Breast epithelium (tissue), 4 donors: ENCODE measurements around the gene YWHAH. TPM values are rescaled to one million over a fixed set of nuclear protein-coding genes. Genes with fewer than 3 reads are reported as not detected.

Experiments
- DNase-seq, 2 donors: peaks; one replicate each; pipeline ENCODE4 v3.0.0-alpha.2; 2019; ENCODE audit warnings: low spot score in 2 of 2
- H3K27ac ChIP-seq, 2 donors: fragments of 200-600 bp; sonication (generic) in 1 of 2; one replicate each; pipeline ENCODE4 v1.5.1; 2016 to 2019; ENCODE audit warnings: mild to moderate bottlenecking in 1 of 2
- H3K27me3 ChIP-seq, 2 donors: fragments of 200-600 bp; sonication (generic) in 1 of 2; one replicate each; pipeline versions ENCODE4 v1.5.1 to v1.6.0; 2017 to 2019; ENCODE audit warnings: control low read depth in 1 of 2, mild to moderate bottlenecking in 1 of 2
- H3K36me3 ChIP-seq: fragments of 200-600 bp; one replicate; pipeline ENCODE4 v1.5.1; 2019
- H3K4me1 ChIP-seq, 2 donors: fragments of 200-600 bp; sonication (generic); one replicate each; pipeline ENCODE4 v1.5.1; 2016 to 2019; ENCODE audit warnings: control low read depth in 1 of 2
- H3K4me3 ChIP-seq, 3 donors: fragments of 200-600 bp; sonication (generic); 1 replicate in 2 of 3; 2 replicates in 1 of 3; pipeline ENCODE4 v1.5.1; 2016 to 2019; ENCODE audit warnings: mild to moderate bottlenecking in 3 of 3, moderate library complexity in 2 of 3
- H3K9me3 ChIP-seq, 2 donors: fragments of 200-600 bp; sonication (generic) in 1 of 2; one replicate each; pipeline ENCODE4 v1.5.1; 2016 to 2019; ENCODE audit warnings: control low read depth in 1 of 2
- CTCF ChIP-seq, 3 donors: fragments of 450-650 bp; IDR thresholded peaks; one replicate each; pipeline ENCODE4 v1.5.1; 2016 to 2017; ENCODE audit warnings: antibody characterized with exemption in 3 of 3, mild to moderate bottlenecking in 3 of 3, moderate library complexity in 3 of 3
- POLR2A ChIP-seq: fragments of 450-650 bp; IDR thresholded peaks from one replicate; pipeline ENCODE4 v1.6.1; 2016; ENCODE audit warnings: antibody characterized with exemption, mild to moderate bottlenecking, moderate library complexity
- POLR2AphosphoS5 ChIP-seq, 3 donors: sonication (generic); formaldehyde crosslinking; IDR thresholded peaks; one replicate each; pipeline ENCODE4 v1.6.1; 2017; ENCODE audit warnings: antibody characterized with exemption in 3 of 3
- intact Hi-C: fragments of 100-400 bp; cut with DNase I; formaldehyde crosslinking; loops from one replicate; pipeline ENCODE4 v1.15.1; 2023; ENCODE audit warnings: low total_unique reads
- total RNA-seq, 3 donors: library from RNA; depleted of rRNA; stranded (reverse); fragments of >200 nt; gene quantifications; one replicate each; pipeline ENCODE4 v1.1.0, GENCODE V29; 2016

YWHAH gene
- total RNA-seq, 3 donors from 2014 or later, result 58.7 to 94.3 (median 85.9) TPM

- TF ChIP-seq POLR2A, result no peak
- TF ChIP-seq POLR2AphosphoS5 (IDR thresholded peaks at IDR 0.05), result no peak
- TF ChIP-seq CTCF (IDR thresholded peaks at IDR 0.05), result no peak
- no peak overlapping the region for H3K4me3 ChIP-seq
- H3K36me3 ChIP-seq, result no peaks in the 10 kb centered on the region
- no peaks in the 10 kb centered on the region for H3K9me3 ChIP-seq
- intact Hi-C loops, result no loop called here
- H3K4me1 ChIP-seq, result no peaks in the 10 kb centered on the region
- no peaks in the 10 kb centered on the region for H3K27me3 ChIP-seq
- no peak for DNase-seq
- no peak overlapping the region for H3K27ac ChIP-seq
Measured at GRCh38 chr22:31898926-31899325, 45.4 kb upstream of the YWHAH start.

GRCh38 chr22:31899669-31900068, 44.7 kb upstream of the YWHAH start:
- H3K4me3 ChIP-seq, result no peak overlapping the region
- H3K27ac ChIP-seq, result no peak overlapping the region
- H3K27me3 ChIP-seq, result no peaks in the 10 kb centered on the region
- no peaks in the 10 kb centered on the region for H3K9me3 ChIP-seq
- intact Hi-C loops, result loop anchor here (5.0 kb wide), 1 partner anchor 688 kb away; no protein-coding TSS in a partner anchor
- no peak for TF ChIP-seq CTCF (IDR thresholded peaks at IDR 0.05)
- TF ChIP-seq POLR2A, result no peak
- no peak for TF ChIP-seq POLR2AphosphoS5 (IDR thresholded peaks at IDR 0.05)
- H3K4me1 ChIP-seq, result no peaks in the 10 kb centered on the region
- H3K36me3 ChIP-seq, result no peaks in the 10 kb centered on the region
- DNase-seq, result no peak

- Histone ChIP-seq H3K4me3 (no peak overlapping the region), H3K27me3 (no peaks in the 10 kb centered on the region), H3K27ac (no peak overlapping the region), H3K36me3 (no peaks in the 10 kb centered on the region), H3K4me1 (no peaks in the 10 kb centered on the region), H3K9me3 (no peaks in the 10 kb centered on the region)
- DNase-seq, result no peak
- intact Hi-C loops, result loop anchor here (5.0 kb wide), 1 partner anchor 686 kb away; no protein-coding TSS in a partner anchor
- TF ChIP-seq POLR2AphosphoS5 (IDR thresholded peaks at IDR 0.05), result no peak
- TF ChIP-seq CTCF (IDR thresholded peaks at IDR 0.05), result no peak
- TF ChIP-seq POLR2A, result no peak
Measured at GRCh38 chr22:31901388-31902137, 42.8 kb upstream of the YWHAH start.

- Histone ChIP-seq H3K27me3 (no peaks in the 10 kb centered on the region), H3K9me3 (no peaks in the 10 kb centered on the region), H3K4me1 (no peaks in the 10 kb centered on the region), H3K27ac (no peak overlapping the region), H3K36me3 (no peaks in the 10 kb centered on the region), H3K4me3 (no peak overlapping the region)
- DNase-seq, result no peak
- no peak for TF ChIP-seq CTCF (IDR thresholded peaks at IDR 0.05)
- TF ChIP-seq POLR2AphosphoS5 (IDR thresholded peaks at IDR 0.05), result no peak
- TF ChIP-seq POLR2A, result no peak
- intact Hi-C loops, result loop anchor here (5.0 kb wide), 1 partner anchor 683 kb away; no protein-coding TSS in a partner anchor
Measured at GRCh38 chr22:31904651-31905050, 39.7 kb upstream of the YWHAH start.

GRCh38 chr22:31905356-31905755, 39.0 kb upstream of the YWHAH start:
- TF ChIP-seq CTCF (IDR thresholded peaks at IDR 0.05) (no peak), POLR2AphosphoS5 (IDR thresholded peaks at IDR 0.05) (no peak), POLR2A (no peak)
- no peaks in the 10 kb centered on the region for H3K36me3 ChIP-seq
- no peaks in the 10 kb centered on the region for H3K4me1 ChIP-seq
- no peaks in the 10 kb centered on the region for H3K27me3 ChIP-seq
- H3K9me3 ChIP-seq, result no peaks in the 10 kb centered on the region
- H3K27ac ChIP-seq, result no peak overlapping the region
- intact Hi-C loops, result no loop called here
- no peak for DNase-seq
- no peak overlapping the region for H3K4me3 ChIP-seq
